Adrenal gland (tissue), 12 donors: ENCODE results near the gene SH3PXD2B. TPM values are rescaled to one million over a fixed set of nuclear protein-coding genes. Genes with fewer than 3 reads are reported as not detected.
A peak's percentile ranks its signal among the peaks of the same experiment; 100 is the strongest.

Source experiments
- DNase-seq, 7 donors: peaks; one replicate each; pipeline ENCODE4 v3.0.0-alpha.2; 2019 to 2020
- H3K27ac ChIP-seq, 5 donors: fragments of 200-600 bp; sonication (generic) in 4 of 5; 1 replicate in 3 of 5; 2 replicates in 2 of 5; pipeline versions ENCODE4 v1.5.1 to v1.8.0; 2016 to 2020; ENCODE audit warnings: mild to moderate bottlenecking in 1 of 5
- H3K27me3 ChIP-seq: fragments of 200-600 bp; 2 replicates; pipeline ENCODE4 v1.8.0; 2021
- H3K36me3 ChIP-seq, 2 donors: fragments of 200-600 bp; replicated peaks in 1 of 2; 1 replicate in 1 of 2; 2 replicates in 1 of 2; pipeline versions ENCODE4 v1.5.1 to v1.8.0; 2018 to 2022
- H3K4me1 ChIP-seq, 2 donors: fragments of 200-600 bp; replicated peaks in 1 of 2; 1 replicate in 1 of 2; 2 replicates in 1 of 2; pipeline versions ENCODE4 v1.5.1 to v1.8.0; 2018 to 2021
- H3K4me3 ChIP-seq, 4 donors: fragments of 200-600 bp; sonication (generic) in 3 of 4; one replicate each; pipeline ENCODE4 v1.5.1; 2016 to 2018
- H3K9me3 ChIP-seq, 3 donors: fragments of 200-600 bp; sonication (generic) in 1 of 3; replicated peaks in 1 of 3; 1 replicate in 2 of 3; 2 replicates in 1 of 3; pipeline versions ENCODE4 v1.5.1 to v1.8.0; 2016 to 2021
- POLR2A ChIP-seq, 2 donors: fragments of 450-650 bp; IDR thresholded peaks; one replicate each; pipeline ENCODE4 v1.6.1; 2017; ENCODE audit warnings: antibody characterized with exemption in 2 of 2, mild to moderate bottlenecking in 2 of 2, moderate library complexity in 1 of 2
- WGBS, 4 donors: extraction: QIAGEN DNeasy Blood & Tissue Kit in 2 of 4; methylation state at CpG; one replicate each; pipeline versions ENCODE4 v1.1.5 to v1.1.7; 2013 to 2017; 5-methylcytosine and 5-hydroxymethylcytosine counted together
- intact Hi-C, 2 donors: fragments of 100-400 bp; cut with DNase I; formaldehyde crosslinking; loops; one replicate each; pipeline versions ENCODE4 v1.14.1 to v1.15.0; 2022 to 2023
- polyA plus RNA-seq, 3 donors: library from polyadenylated mRNA; stranded (reverse); fragments of 200-250 nt in 2 of 3; fragments of 350-450 nt in 1 of 3; fragmentation: Illumina TruSeq in 1 of 3; extraction: RNeasy Lipid Tissue Mini Kit (QIAGEN cat#74804) in 1 of 3; gene quantifications; one replicate each; pipeline ENCODE4 v1.2.3, GENCODE V29; 2013 to 2014
- total RNA-seq, 9 donors: library from RNA; depleted of rRNA in 4 of 9; stranded (reverse); fragments of >200 nt in 4 of 9; fragments of 120-200 nt in 1 of 9; fragmentation: NEBNext Ultra II Directional in 1 of 9; extraction: Animal tissue kit (Norgen Biotek cat#: 25700) in 1 of 9; gene quantifications; one replicate each; pipeline versions ENCODE4 v1.1.0 to v1.2.4, GENCODE V29; 2013 to 2023
- TF ChIP-seq, protein P1 (sequence below), 6 experiments: fragments of 450-650 bp in 4 of 6; fragments of 200-600 bp in 2 of 6; sonication (generic) in 1 of 6; IDR thresholded peaks; 1 replicate in 5 of 6; 2 replicates in 1 of 6; pipeline versions ENCODE4 v1.5.1 to v1.8.0; 2016 to 2021; ENCODE audit warnings: antibody characterized with exemption in 6 of 6, mild to moderate bottlenecking in 2 of 6, moderate library complexity in 1 of 6
- donor health status: healthy with polysubstance abuse.
- donor health status: Bipolar disorder and iron deficiency.
- donor health status: DM: yes; HTN: yes; CAD: no.
- donor health status: DM: no; HTN: no; CAD: no.
- donor health status: DM: no; HTN: no; CAD: no.
- donor health status: DM: yes; HTN: yes; CAD: no.

SH3PXD2B gene
- total and polyA plus RNA-seq, 12 donors = 15.2 to 111 (median 51.5) TPM

- H3K4me1 ChIP-seq = no peaks in the 10 kb centered on the region
- 76 to 91% (median 87%) methylated on average over 3 of the region's 3 CpGs for WGBS, 4 donors
- DNase-seq = no peak
Measured at GRCh38 chr5:172485511-172486202, 31.3 kb upstream of the SH3PXD2B start.

GRCh38 chr5:172484664-172485063 lies 30.3 kb upstream of the SH3PXD2B start:
- Histone ChIP-seq H3K27ac (no peak overlapping the region), H3K27me3 (no peaks in the 10 kb centered on the region), H3K4me3 (no peak overlapping the region), H3K4me1 (no peaks in the 10 kb centered on the region), H3K36me3 (no peaks in the 10 kb centered on the region), H3K9me3 (no peaks in the 10 kb centered on the region)
- TF ChIP-seq POLR2A (IDR thresholded peaks at IDR 0.05) = no peak
- TF ChIP-seq, protein P1, sequence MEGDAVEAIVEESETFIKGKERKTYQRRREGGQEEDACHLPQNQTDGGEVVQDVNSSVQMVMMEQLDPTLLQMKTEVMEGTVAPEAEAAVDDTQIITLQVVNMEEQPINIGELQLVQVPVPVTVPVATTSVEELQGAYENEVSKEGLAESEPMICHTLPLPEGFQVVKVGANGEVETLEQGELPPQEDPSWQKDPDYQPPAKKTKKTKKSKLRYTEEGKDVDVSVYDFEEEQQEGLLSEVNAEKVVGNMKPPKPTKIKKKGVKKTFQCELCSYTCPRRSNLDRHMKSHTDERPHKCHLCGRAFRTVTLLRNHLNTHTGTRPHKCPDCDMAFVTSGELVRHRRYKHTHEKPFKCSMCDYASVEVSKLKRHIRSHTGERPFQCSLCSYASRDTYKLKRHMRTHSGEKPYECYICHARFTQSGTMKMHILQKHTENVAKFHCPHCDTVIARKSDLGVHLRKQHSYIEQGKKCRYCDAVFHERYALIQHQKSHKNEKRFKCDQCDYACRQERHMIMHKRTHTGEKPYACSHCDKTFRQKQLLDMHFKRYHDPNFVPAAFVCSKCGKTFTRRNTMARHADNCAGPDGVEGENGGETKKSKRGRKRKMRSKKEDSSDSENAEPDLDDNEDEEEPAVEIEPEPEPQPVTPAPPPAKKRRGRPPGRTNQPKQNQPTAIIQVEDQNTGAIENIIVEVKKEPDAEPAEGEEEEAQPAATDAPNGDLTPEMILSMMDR (IDR thresholded peaks at IDR 0.05) = no peak
- no peak for DNase-seq
- WGBS, 4 donors = 64 to 89% (median 78%) methylated on average over 7 to 9 of the region's 9 CpGs
- intact Hi-C loops = no loop called here

More at GRCh38 chr5:172485511-172486202, 31.3 kb upstream of the SH3PXD2B start:
- Histone ChIP-seq H3K4me3 (no peak overlapping the region), H3K36me3 (no peaks in the 10 kb centered on the region), H3K27ac (no peak overlapping the region), H3K9me3 (no peaks in the 10 kb centered on the region), H3K27me3 (no peaks in the 10 kb centered on the region)
- TF ChIP-seq, protein P1 (IDR thresholded peaks at IDR 0.05) = no peak
- TF ChIP-seq POLR2A (IDR thresholded peaks at IDR 0.05) = no peak
- intact Hi-C loops = no loop called here

DNA sequence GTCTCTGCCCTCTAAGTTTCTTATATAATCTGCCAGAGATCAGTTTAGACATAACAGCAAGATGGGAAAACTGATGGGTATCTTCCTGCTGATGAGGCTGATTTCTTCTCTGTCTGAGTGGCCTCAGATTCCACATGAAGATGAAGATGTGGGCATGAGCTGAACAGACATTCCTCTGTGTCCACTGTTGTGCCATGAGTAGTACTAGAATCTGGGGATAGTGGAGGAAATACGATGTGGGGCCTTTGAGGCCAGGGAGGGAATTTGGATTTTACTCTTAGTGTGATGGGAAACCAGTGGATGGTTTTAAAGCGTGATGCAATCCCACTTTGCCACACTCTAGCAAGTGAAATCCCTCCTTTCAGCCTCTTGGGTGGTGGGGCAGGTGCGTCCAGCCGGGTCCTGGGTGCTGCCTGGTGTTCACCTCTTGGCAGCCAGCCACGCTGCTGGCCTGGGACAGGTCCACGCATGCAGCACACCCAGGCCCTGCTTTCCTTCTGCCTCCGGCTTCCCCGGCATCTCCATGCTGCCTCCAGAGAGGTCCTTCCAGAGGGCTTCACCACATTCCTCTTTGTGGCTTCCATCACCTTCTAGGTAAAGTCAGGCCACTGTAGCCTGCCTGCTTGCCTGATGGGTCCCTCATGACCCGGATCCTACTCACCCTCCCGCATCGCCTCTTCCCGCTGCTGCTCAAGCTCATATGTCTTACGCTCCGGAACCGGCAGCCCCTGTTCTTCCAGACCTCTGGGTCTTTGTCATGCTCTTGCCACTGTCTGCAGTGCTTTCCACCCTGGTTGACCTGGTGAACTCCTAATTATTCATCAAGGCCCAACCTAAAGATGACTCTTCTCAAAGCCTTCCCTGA lies 28.1 kb upstream of the SH3PXD2B start:
- DNase-seq = no peak
- intact Hi-C loops = no loop called here
- TF ChIP-seq, protein P1 (IDR thresholded peaks at IDR 0.05) = no peak
- TF ChIP-seq POLR2A (IDR thresholded peaks at IDR 0.05) = no peak
- Histone ChIP-seq H3K4me3 (no peak overlapping the region), H3K27ac (peak overlapping the region in 1 of 5 donors; percentile 1), H3K4me1 (no peaks in the 10 kb centered on the region), H3K9me3 (no peaks in the 10 kb centered on the region), H3K27me3 (no peaks in the 10 kb centered on the region), H3K36me3 (no peaks in the 10 kb centered on the region)
- 85 to 92% (median 91%) methylated on average over 15 of the region's 15 CpGs for WGBS, 4 donors

DNA sequence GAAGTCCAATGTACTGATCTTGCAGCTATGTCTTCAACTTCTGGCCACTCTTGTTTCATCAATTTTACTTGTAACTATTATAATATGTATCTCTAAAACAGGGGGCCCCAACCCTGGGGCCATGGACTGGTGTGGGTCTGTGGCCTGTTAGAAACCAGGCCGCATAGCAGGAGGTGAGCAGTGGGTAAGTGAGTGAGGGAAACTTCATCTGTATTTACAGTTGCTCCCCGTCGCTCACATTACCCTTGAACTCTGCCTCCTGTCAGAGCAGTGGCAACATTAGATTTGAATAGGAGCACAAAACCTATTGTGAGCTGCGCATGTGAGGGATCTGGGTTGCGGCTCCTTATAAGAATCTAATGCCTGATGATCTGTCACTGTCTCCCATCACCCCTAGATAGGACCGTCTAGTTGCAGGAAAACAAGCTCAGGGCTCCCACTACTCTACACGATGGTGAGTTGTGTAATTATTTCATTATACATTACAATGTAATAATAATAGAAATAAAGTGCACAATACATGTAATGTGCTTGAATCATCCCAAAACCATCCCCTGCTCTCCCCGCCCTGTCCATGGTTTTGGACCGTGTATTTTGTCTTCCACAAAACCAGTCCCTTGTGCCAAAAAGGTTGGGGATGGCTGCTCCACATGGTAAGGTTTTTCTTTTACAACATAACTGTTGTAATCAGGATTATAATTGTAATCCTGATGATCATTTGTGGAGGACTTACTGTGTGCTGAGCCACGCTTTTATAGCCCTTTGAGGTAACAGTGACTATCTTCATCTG lies 26.9 kb upstream of the SH3PXD2B start:
- no peak overlapping the region for H3K4me3 ChIP-seq
- DNase-seq = no peak
- no peaks in the 10 kb centered on the region for H3K36me3 ChIP-seq
- H3K27ac ChIP-seq = peak overlapping the region in 1 of 5 donors; percentile 1
- H3K27me3 ChIP-seq = no peaks in the 10 kb centered on the region
- H3K4me1 ChIP-seq = no peaks in the 10 kb centered on the region
- intact Hi-C loops = no loop called here
- no peaks in the 10 kb centered on the region for H3K9me3 ChIP-seq
- 81 to 92% (median 89%) methylated on average over 10 of the region's 10 CpGs for WGBS, 4 donors
- TF ChIP-seq POLR2A (IDR thresholded peaks at IDR 0.05) = no peak
- TF ChIP-seq, protein P1 (IDR thresholded peaks at IDR 0.05) = no peak
